OCI-LY7 (cell line): ENCODE results near the gene OPRM1. TPM values are rescaled to one million over a fixed set of nuclear protein-coding genes. Genes with fewer than 3 reads are reported as not detected.

Experiments
- BruUV-seq: library from RNA; stranded (reverse); fragments of 400-500 nt; replicated peaks from 2 replicates; lab custom pipeline; 2021; lab: Mats Ljungman, UMichigan
- CTCF ChIA-PET: fragments of 300-600 bp; sonication (Branson Sonifier 250); formaldehyde crosslinking; loops from one replicate; lab custom pipeline; 2022; ENCODE audit warnings: antibody characterized with exemption; ENCODE audit not compliant: unreplicated experiment; lab: Charles Lee
- POLR2A ChIA-PET: fragments of 300-600 bp; sonication (Branson Sonifier 250); formaldehyde crosslinking; loops from one replicate; lab custom pipeline; 2022; ENCODE audit warnings: antibody characterized with exemption; lab: Charles Lee
- DNase-seq: peaks from one replicate; pipeline ENCODE4 v3.0.0-alpha.2; 2015; ENCODE audit warnings: low spot score
- H2AFZ ChIP-seq: fragments of 200-600 bp; sonication (generic), shearing (Covaris generic); 2 replicates; pipeline ENCODE4 v1.6.1; 2014; ENCODE audit warnings: mild to moderate bottlenecking, antibody characterized with exemption, low read length, moderate library complexity
- H3K27ac ChIP-seq: fragments of 200-600 bp; sonication (generic); 2 replicates; pipeline ENCODE4 v1.5.1; 2014; ENCODE audit warnings: mixed run types, low read depth, mild to moderate bottlenecking, moderate library complexity, low read length, inconsistent platforms; ENCODE audit not compliant: poor library complexity, severe bottlenecking
- H3K36me3 ChIP-seq: fragments of 200-600 bp; sonication (generic); 2 replicates; pipeline ENCODE4 v1.6.1; 2014; ENCODE audit warnings: mild to moderate bottlenecking, antibody characterized with exemption, low read length, moderate library complexity, mixed read lengths; ENCODE audit not compliant: insufficient read depth
- H3K4me1 ChIP-seq: fragments of 200-600 bp; sonication (generic); 2 replicates; pipeline ENCODE4 v1.5.1; 2014; ENCODE audit warnings: mild to moderate bottlenecking, low read length; ENCODE audit not compliant: insufficient read depth, poor library complexity, severe bottlenecking
- H3K4me2 ChIP-seq: fragments of 200-600 bp; sonication (generic); 2 replicates; pipeline ENCODE4 v1.6.1; 2014; ENCODE audit warnings: mild to moderate bottlenecking, low read length
- H3K4me3 ChIP-seq: fragments of 200-600 bp; sonication (generic); 2 replicates; pipeline ENCODE4 v1.5.1; 2014; ENCODE audit warnings: mild to moderate bottlenecking, low read depth, low read length; ENCODE audit not compliant: poor library complexity, severe bottlenecking
- H3K79me2 ChIP-seq: fragments of 200-600 bp; sonication (generic); 2 replicates; pipeline ENCODE4 v1.6.1; 2016; ENCODE audit warnings: low read depth, mild to moderate bottlenecking, low read length, moderate library complexity, mixed read lengths; ENCODE audit not compliant: insufficient read depth
- H3K9me2 ChIP-seq: fragments of 200-600 bp; sonication (generic); 2 replicates; pipeline ENCODE4 v1.6.1; 2016; ENCODE audit warnings: mild to moderate bottlenecking, low read length, mixed read lengths; ENCODE audit not compliant: insufficient read depth
- H3K9me3 ChIP-seq: fragments of 200-600 bp; sonication (generic); 2 replicates; pipeline ENCODE4 v1.6.1; 2014; ENCODE audit warnings: mild to moderate bottlenecking, mixed run types, low read length, mixed read lengths
- H4K20me1 ChIP-seq: fragments of 200-600 bp; sonication (generic); 2 replicates; pipeline ENCODE4 v1.6.1; 2014; ENCODE audit warnings: mild to moderate bottlenecking, antibody characterized with exemption, low read length, moderate library complexity, mixed read lengths; ENCODE audit not compliant: insufficient read depth
- CTCF ChIP-seq: fragments of 200-600 bp; sonication (generic); conservative IDR thresholded peaks from 2 replicates; pipeline ENCODE4 v1.5.1; 2014; ENCODE audit warnings: mild to moderate bottlenecking, antibody characterized with exemption, low read length, moderate library complexity, mixed read lengths
- EZH2phosphoT487 ChIP-seq: fragments of 200-600 bp; sonication (generic); IDR thresholded peaks from 2 replicates; pipeline ENCODE4 v1.6.1; 2018; ENCODE audit warnings: low read depth, borderline replicate concordance, mild to moderate bottlenecking, mixed run types, antibody characterized with exemption, low read length, moderate library complexity, mixed read lengths
- intact Hi-C: fragments of 100-400 bp; cut with micrococcal nuclease; formaldehyde crosslinking; loops from one replicate; pipeline ENCODE4 v1.10.0; 2022; ENCODE audit not compliant: unreplicated experiment
- total RNA-seq, 2 experiments: library from RNA; depleted of rRNA in 1 of 2; stranded (reverse); fragments of >200 nt in 1 of 2; shearing (Covaris generic) in 1 of 2; gene quantifications; 2 replicates each; pipeline ENCODE4 v1.2.3, GENCODE V29; 2014 to 2022

OPRM1 gene
- total RNA-seq, 2 experiments from 2014 or later, result not detected

- Histone ChIP-seq H3K4me1 (no peaks in the 10 kb centered on the region), H3K9me3 (no peaks in the 10 kb centered on the region), H3K9me2 (no peaks in the 10 kb centered on the region), H3K79me2 (no peaks in the 10 kb centered on the region), H2AFZ (no peak overlapping the region), H3K27ac (no peak overlapping the region), H3K4me2 (no peak overlapping the region), H3K4me3 (no peak overlapping the region), H4K20me1 (no peaks in the 10 kb centered on the region), H3K36me3 (no peaks in the 10 kb centered on the region)
- BruUV-seq, result no TSS peak
- CTCF ChIA-PET, result no interaction called here
- POLR2A ChIA-PET, result no interaction called here
- TF ChIP-seq EZH2phosphoT487 (no peak), CTCF (no peak)
- no peak for DNase-seq
- intact Hi-C loops, result no loop called here
These were observed 180.2 kb downstream of the OPRM1 start for GRCh38 chr6:154219250-154219649.

DNA sequence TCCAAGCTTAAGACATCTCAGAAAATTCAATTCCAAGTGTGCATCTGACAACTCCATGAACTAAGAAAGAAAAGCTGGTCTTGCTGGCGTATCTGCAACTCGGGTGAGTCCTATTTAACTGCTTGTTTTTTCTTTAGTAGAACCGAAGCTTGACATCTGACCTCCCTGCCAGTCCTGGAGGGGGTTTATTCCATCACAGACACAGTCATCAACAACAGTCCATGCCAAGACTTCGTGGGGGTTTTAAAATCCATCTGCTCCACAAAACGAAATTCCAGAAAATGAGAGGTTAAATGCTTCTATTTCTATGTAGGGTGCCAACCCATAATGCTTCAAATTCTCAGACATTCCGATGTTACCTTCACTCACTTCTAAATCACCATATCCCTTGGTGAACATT lies 183.7 kb downstream of the OPRM1 start:
- Histone ChIP-seq H3K27ac (no peak overlapping the region), H3K9me2 (no peaks in the 10 kb centered on the region), H3K9me3 (no peaks in the 10 kb centered on the region), H2AFZ (no peak overlapping the region), H4K20me1 (no peaks in the 10 kb centered on the region), H3K36me3 (no peaks in the 10 kb centered on the region), H3K4me3 (no peak overlapping the region), H3K4me2 (no peak overlapping the region), H3K4me1 (no peaks in the 10 kb centered on the region), H3K79me2 (no peaks in the 10 kb centered on the region)
- CTCF ChIA-PET, result no interaction called here
- intact Hi-C loops, result no loop called here
- TF ChIP-seq EZH2phosphoT487 (no peak), CTCF (no peak)
- POLR2A ChIA-PET, result interaction anchor here (0.6 to 1.0 kb wide), 3 partner anchors 8 to 1360 kb away, joined by 3 to 4 read pairs (median 3); no protein-coding TSS in a partner anchor
- no peak for DNase-seq
- no TSS peak for BruUV-seq

DNA sequence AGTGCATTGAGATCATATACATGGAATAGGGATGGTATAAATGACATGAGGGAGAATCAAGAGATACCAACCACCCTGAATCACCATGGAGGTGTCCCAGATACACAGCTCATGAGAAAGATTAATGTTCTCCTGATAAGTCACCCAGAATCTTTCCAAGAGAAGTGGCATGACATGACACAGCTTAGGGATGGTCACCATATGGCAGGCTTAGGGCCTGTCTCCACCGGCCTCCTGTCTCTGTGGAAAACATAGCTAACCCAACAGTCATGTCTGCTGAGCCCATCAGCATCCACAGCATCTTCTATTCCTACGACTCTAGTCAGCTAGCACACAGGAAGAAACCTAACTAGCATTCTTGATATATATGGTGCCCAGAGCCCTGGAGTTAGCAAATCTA lies 184.3 kb downstream of the OPRM1 start:
- POLR2A ChIA-PET, result interaction anchor here (0.8 kb wide), 1 partner anchor 27 kb away, joined by 3 read pairs; no protein-coding TSS in a partner anchor
- Histone ChIP-seq H3K27ac (no peak overlapping the region), H4K20me1 (no peaks in the 10 kb centered on the region), H3K9me3 (no peaks in the 10 kb centered on the region), H3K4me3 (no peak overlapping the region), H3K4me2 (no peak overlapping the region), H3K4me1 (no peaks in the 10 kb centered on the region), H2AFZ (no peak overlapping the region), H3K36me3 (no peaks in the 10 kb centered on the region), H3K79me2 (no peaks in the 10 kb centered on the region), H3K9me2 (no peaks in the 10 kb centered on the region)
- CTCF ChIA-PET, result no interaction called here
- TF ChIP-seq EZH2phosphoT487 (no peak), CTCF (no peak)
- DNase-seq, result no peak
- intact Hi-C loops, result no loop called here
- no TSS peak for BruUV-seq
